Cardiac muscle cell (in vitro differentiated cells and primary cell): ENCODE results near the gene DGKB. TPM values are rescaled to one million over a fixed set of nuclear protein-coding genes. Genes with fewer than 3 reads are reported as not detected.

Experiments
- DNase-seq, 2 donors: peaks; one replicate each; pipeline versions ENCODE4 v3.0.0 to v3.0.0-alpha.2; 2010 to 2017; ENCODE audit warnings: low read depth in 1 of 2, low spot score in 1 of 2
- H3K27ac ChIP-seq: fragments of 200-600 bp; sonication (generic); 2 replicates; pipeline ENCODE4 v1.5.1; 2016
- H3K27me3 ChIP-seq: fragments of 200-600 bp; sonication (generic); 2 replicates; pipeline ENCODE4 v1.6.0; 2016; ENCODE audit warnings: control low read depth
- H3K36me3 ChIP-seq: fragments of 200-600 bp; sonication (generic); 2 replicates; pipeline ENCODE4 v1.5.1; 2016; ENCODE audit warnings: control low read depth
- H3K4me1 ChIP-seq: fragments of 200-600 bp; sonication (generic); 2 replicates; pipeline ENCODE4 v1.8.1; 2017; ENCODE audit warnings: low read depth, mild to moderate bottlenecking, mixed run types
- H3K4me3 ChIP-seq: fragments of 200-600 bp; sonication (generic); 2 replicates; pipeline ENCODE4 v1.5.1; 2016; ENCODE audit warnings: mild to moderate bottlenecking
- H3K9me3 ChIP-seq: fragments of 200-600 bp; sonication (generic); 2 replicates; pipeline ENCODE4 v1.5.1; 2017; ENCODE audit warnings: low read depth, mild to moderate bottlenecking, control low read depth
- CTCF ChIP-seq: IDR thresholded peaks from 2 replicates; pipeline ENCODE4 v1.5.1; 2012; ENCODE audit warnings: low read depth, mild to moderate bottlenecking, low read length
- polyA plus RNA-seq: library from polyadenylated mRNA; unstranded; fragments of >200 nt; fragmentation: Nextera tagmentation; extraction: Ambion mirVana; gene quantifications from 2 replicates; pipeline ENCODE4 v1.2.1, GENCODE V29; 2016
- total RNA-seq: library from RNA; depleted of rRNA; stranded (reverse); fragments of >200 nt; gene quantifications from 2 replicates; pipeline ENCODE4 v1.2.3, GENCODE V29; 2016

The DGKB gene
- total and polyA plus RNA-seq, 2 experiments from 2014 or later, result 0.07 to 0.86 TPM

GRCh38 chr7:14888962-14889361 lies 13.6 kb downstream of the DGKB start:
- TF ChIP-seq CTCF, result no peak
- Histone ChIP-seq H3K27me3 (no peaks in the 10 kb centered on the region), H3K9me3 (no peaks in the 10 kb centered on the region), H3K4me3 (no peak overlapping the region), H3K27ac (no peak overlapping the region), H3K36me3 (no peaks in the 10 kb centered on the region), H3K4me1 (no peaks in the 10 kb centered on the region)
- no peak for DNase-seq

GRCh38 chr7:14886533-14886932 lies 16.0 kb downstream of the DGKB start:
- H3K9me3 ChIP-seq, result no peaks in the 10 kb centered on the region
- H3K27me3 ChIP-seq, result no peaks in the 10 kb centered on the region
- no peak for TF ChIP-seq CTCF
- H3K36me3 ChIP-seq, result no peaks in the 10 kb centered on the region
- H3K4me3 ChIP-seq, result no peak overlapping the region
- no peaks in the 10 kb centered on the region for H3K4me1 ChIP-seq
- DNase-seq, result no peak
- no peak overlapping the region for H3K27ac ChIP-seq

- H3K9me3 ChIP-seq, result no peaks in the 10 kb centered on the region
- TF ChIP-seq CTCF, result no peak
- no peak for DNase-seq
- H3K27me3 ChIP-seq, result no peaks in the 10 kb centered on the region
- H3K4me3 ChIP-seq, result no peak overlapping the region
- peaks cover 6% of the 10 kb centered on the region for H3K4me1 ChIP-seq
- no peaks in the 10 kb centered on the region for H3K36me3 ChIP-seq
- no peak overlapping the region for H3K27ac ChIP-seq
Measured at GRCh38 chr7:14875941-14876587, 26.5 kb downstream of the DGKB start.

GRCh38 chr7:14871880-14872279 lies 30.7 kb downstream of the DGKB start:
- no peak for TF ChIP-seq CTCF
- Histone ChIP-seq H3K9me3 (no peaks in the 10 kb centered on the region), H3K4me3 (no peak overlapping the region), H3K27me3 (no peaks in the 10 kb centered on the region), H3K36me3 (no peaks in the 10 kb centered on the region), H3K27ac (no peak overlapping the region), H3K4me1 (peaks cover 6% of the 10 kb centered on the region)
- no peak for DNase-seq

- DNase-seq, result no peak
- Histone ChIP-seq H3K36me3 (no peaks in the 10 kb centered on the region), H3K27me3 (no peaks in the 10 kb centered on the region), H3K9me3 (no peaks in the 10 kb centered on the region), H3K4me1 (peaks cover 6% of the 10 kb centered on the region), H3K27ac (no peak overlapping the region), H3K4me3 (no peak overlapping the region)
- TF ChIP-seq CTCF, result no peak
Measured at GRCh38 chr7:14870394-14870793, 32.2 kb downstream of the DGKB start.
